Ectodermal cell (in vitro differentiated cells): ENCODE results near the gene MIA.
A peak's percentile ranks its signal among the peaks of the same experiment; 100 is the strongest.

Experiments
- H3K27ac ChIP-seq: 2 replicates; pipeline ENCODE4 v1.7.0; 2013; ENCODE audit warnings: mild to moderate bottlenecking, low read depth, low read length; ENCODE audit not compliant: insufficient read depth, poor library complexity, severe bottlenecking
- H3K27me3 ChIP-seq: 2 replicates; pipeline ENCODE4 v1.7.0; 2013; ENCODE audit warnings: mild to moderate bottlenecking, low read length; ENCODE audit not compliant: insufficient read depth, control insufficient read depth, poor library complexity, severe bottlenecking
- H3K36me3 ChIP-seq: one replicate; pipeline ENCODE4 v1.7.0; 2013; ENCODE audit warnings: low read length; ENCODE audit not compliant: control insufficient read depth, insufficient read depth
- H3K4me1 ChIP-seq: one replicate; pipeline ENCODE4 v1.7.0; 2013; ENCODE audit warnings: low read length; ENCODE audit not compliant: control insufficient read depth, insufficient read depth
- H3K4me3 ChIP-seq: 2 replicates; pipeline ENCODE4 v1.7.0; 2013; ENCODE audit warnings: low read depth, low read length, control low read depth; ENCODE audit not compliant: insufficient read depth
- H3K9me3 ChIP-seq: 2 replicates; pipeline ENCODE4 v1.7.0; 2013; ENCODE audit warnings: mild to moderate bottlenecking, low read length, moderate library complexity; ENCODE audit not compliant: control insufficient read depth
- WGBS, 2 experiments: methylation state at CpG; one replicate each; pipeline ENCODE4 v1.1.7; 2013; ENCODE audit warnings: missing lambda C conversion rate in 2 of 2; 5-methylcytosine and 5-hydroxymethylcytosine counted together

The MIA gene

GRCh38 chr19:40750058-40750873 is 25.1 kb upstream of the MIA start, which contains the start of gene ACTMAP:
ACTMAP (minus strand) TSS chr19:40750477; CDS start chr19:40749803, 674 bp downstream.
- H3K4me3 ChIP-seq: peak within 1 kb of the TSS; percentile 94
- H3K27ac ChIP-seq: peak within 1 kb of the TSS; percentile 88
- peaks cover 14% of the 10 kb centered on the region for H3K36me3 ChIP-seq
- peaks cover 12% of the 10 kb centered on the region for H3K4me1 ChIP-seq
- WGBS, 2 experiments: 1 to 2% methylated on average over 43 of the region's 43 CpGs
- H3K9me3 ChIP-seq: no peaks in the 10 kb centered on the region
- no peaks in the 10 kb centered on the region for H3K27me3 ChIP-seq

- 0% methylated on average over 46 of the region's 46 CpGs for WGBS, 2 experiments
- Histone ChIP-seq H3K4me1 (peaks cover 15% of the 10 kb centered on the region), H3K36me3 (peaks cover 14% of the 10 kb centered on the region), H3K27ac (peak within 1 kb of the TSS; percentile 88), H3K4me3 (peak within 1 kb of the TSS; percentile 94), H3K27me3 (no peaks in the 10 kb centered on the region), H3K9me3 (no peaks in the 10 kb centered on the region)
Observed at GRCh38 chr19:40750874-40751537, 24.3 kb upstream of the MIA start, which contains the start of gene SNRPA. SNRPA (plus strand) TSS chr19:40751203; CDS start chr19:40751409, 206 bp downstream.

GRCh38 chr19:40752257-40752781 is 23.0 kb upstream of the MIA start:
- Histone ChIP-seq H3K9me3 (no peaks in the 10 kb centered on the region), H3K36me3 (peaks cover 20% of the 10 kb centered on the region), H3K4me1 (peaks cover 15% of the 10 kb centered on the region), H3K4me3 (peak overlapping the region; percentile 94), H3K27me3 (no peaks in the 10 kb centered on the region), H3K27ac (no peak overlapping the region)
- 77 to 78% methylated on average over 11 to 12 of the region's 12 CpGs for WGBS, 2 experiments

- Histone ChIP-seq H3K27me3 (no peaks in the 10 kb centered on the region), H3K9me3 (no peaks in the 10 kb centered on the region), H3K4me1 (peaks cover 7% of the 10 kb centered on the region), H3K27ac (no peak overlapping the region), H3K4me3 (no peak overlapping the region), H3K36me3 (peaks cover 39% of the 10 kb centered on the region)
- WGBS, 2 experiments: 94% methylated on average over 9 of the region's 9 CpGs
Observed at GRCh38 chr19:40754611-40755247, 20.6 kb upstream of the MIA start.

DNA sequence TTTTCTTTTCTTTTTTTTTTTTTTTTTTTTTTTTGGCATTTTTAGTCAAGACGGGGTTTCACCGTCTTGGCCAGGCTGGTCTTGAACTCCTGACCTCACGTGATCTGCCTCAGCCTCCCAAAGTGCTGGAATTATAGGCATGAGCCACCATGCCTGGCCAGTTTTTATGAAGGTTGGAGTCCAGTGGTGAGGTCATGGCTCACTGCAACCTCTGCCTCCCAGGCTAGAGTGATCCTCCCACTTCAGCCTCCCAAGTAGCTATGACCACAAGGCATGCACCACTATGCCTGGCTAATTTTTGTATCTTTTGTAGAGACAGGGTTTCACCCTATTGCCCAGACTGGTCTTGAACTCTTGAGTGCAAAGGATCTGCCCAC is 20.1 kb upstream of the MIA start:
- Histone ChIP-seq H3K27me3 (no peaks in the 10 kb centered on the region), H3K36me3 (peaks cover 44% of the 10 kb centered on the region), H3K27ac (no peak overlapping the region), H3K4me3 (no peak overlapping the region), H3K9me3 (no peaks in the 10 kb centered on the region), H3K4me1 (peaks cover 6% of the 10 kb centered on the region)
- WGBS, 2 experiments: 94 to 95% methylated on average over 3 of the region's 3 CpGs

- Histone ChIP-seq H3K27ac (no peak overlapping the region), H3K9me3 (no peaks in the 10 kb centered on the region), H3K36me3 (peaks cover 50% of the 10 kb centered on the region), H3K4me1 (peaks cover 6% of the 10 kb centered on the region), H3K4me3 (no peak overlapping the region), H3K27me3 (no peaks in the 10 kb centered on the region)
- 96 to 98% methylated on average over 8 of the region's 8 CpGs for WGBS, 2 experiments
Observed at GRCh38 chr19:40755791-40756190, 19.5 kb upstream of the MIA start.

DNA sequence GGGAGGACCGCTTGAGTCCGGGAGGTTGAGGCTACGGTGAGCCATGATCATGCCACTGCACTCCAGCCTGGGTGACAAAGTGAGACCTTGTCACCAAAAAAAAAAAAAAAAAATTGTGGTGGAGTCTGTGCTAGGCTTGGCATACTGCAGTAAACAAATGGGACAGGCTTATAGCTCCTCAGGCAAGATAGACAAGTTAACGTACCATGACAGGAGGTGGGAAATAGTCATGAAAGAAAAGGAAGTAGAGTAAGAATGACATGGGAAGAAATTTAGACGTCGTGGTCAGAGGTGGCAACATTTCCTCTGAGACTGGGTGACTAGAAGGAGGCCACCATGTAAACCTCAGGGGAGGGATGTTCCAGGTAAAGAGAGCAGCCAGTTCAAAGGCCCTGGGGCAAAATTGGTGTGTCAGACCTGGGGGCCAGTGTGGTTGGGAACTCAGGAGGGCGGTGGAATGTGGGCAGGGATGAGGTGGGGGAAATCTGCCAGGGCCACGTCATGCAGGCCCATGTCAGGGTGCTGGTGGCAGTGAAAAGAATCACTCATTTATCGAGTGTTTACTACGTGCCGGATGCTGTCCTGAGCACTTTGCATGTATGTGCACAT is 18.7 kb upstream of the MIA start:
- Histone ChIP-seq H3K9me3 (no peaks in the 10 kb centered on the region), H3K36me3 (peaks cover 55% of the 10 kb centered on the region), H3K27ac (no peak overlapping the region), H3K4me1 (peaks cover 6% of the 10 kb centered on the region), H3K4me3 (no peak overlapping the region), H3K27me3 (no peaks in the 10 kb centered on the region)
- 95 to 96% methylated on average over 10 of the region's 11 CpGs for WGBS, 2 experiments

GRCh38 chr19:40758491-40758890 is 16.8 kb upstream of the MIA start:
- H3K27me3 ChIP-seq: no peaks in the 10 kb centered on the region
- no peak overlapping the region for H3K4me3 ChIP-seq
- WGBS, 2 experiments: 91 to 100% methylated on average over 3 of the region's 3 CpGs
- H3K4me1 ChIP-seq: peaks cover 6% of the 10 kb centered on the region
- H3K9me3 ChIP-seq: no peaks in the 10 kb centered on the region
- H3K27ac ChIP-seq: no peak overlapping the region
- H3K36me3 ChIP-seq: peaks cover 70% of the 10 kb centered on the region

DNA sequence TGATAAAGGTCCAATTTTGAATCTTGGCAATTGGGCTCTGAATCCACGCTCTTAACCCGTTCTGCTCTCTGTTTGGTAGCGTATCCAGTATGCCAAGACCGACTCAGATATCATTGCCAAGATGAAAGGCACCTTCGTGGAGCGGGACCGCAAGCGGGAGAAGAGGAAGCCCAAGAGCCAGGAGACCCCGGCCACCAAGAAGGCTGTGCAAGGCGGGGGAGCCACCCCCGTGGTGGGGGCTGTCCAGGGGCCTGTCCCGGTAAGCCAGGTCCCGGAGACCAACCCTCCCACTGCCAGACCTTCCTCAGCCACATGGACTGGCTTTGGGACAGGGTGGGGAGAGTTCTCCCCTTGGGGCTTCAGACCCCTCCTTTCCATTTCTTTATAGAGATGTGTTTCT is 16.0 kb upstream of the MIA start:
- peaks cover 72% of the 10 kb centered on the region for H3K36me3 ChIP-seq
- peaks cover 5% of the 10 kb centered on the region for H3K4me1 ChIP-seq
- 95 to 96% methylated on average over 13 of the region's 13 CpGs for WGBS, 2 experiments
- H3K27ac ChIP-seq: no peak overlapping the region
- H3K9me3 ChIP-seq: no peaks in the 10 kb centered on the region
- no peaks in the 10 kb centered on the region for H3K27me3 ChIP-seq
- H3K4me3 ChIP-seq: no peak overlapping the region
